Skin of body (tissue), 2 donors: ENCODE results near the gene ACOX1. TPM values are rescaled to one million over a fixed set of nuclear protein-coding genes. Genes with fewer than 3 reads are reported as not detected.

Experiments
- DNase-seq: peaks from one replicate; lab custom pipeline; 2025; lab: John Stamatoyannopoulos, UW
- total RNA-seq: library from RNA; depleted of rRNA; stranded (reverse); fragments of >200 nt; gene quantifications from one replicate; pipeline ENCODE4 v1.2.3, GENCODE V29; 2014

The ACOX1 gene
- total RNA-seq, 1 donor from 2014 or later: 57.9 TPM

DNA sequence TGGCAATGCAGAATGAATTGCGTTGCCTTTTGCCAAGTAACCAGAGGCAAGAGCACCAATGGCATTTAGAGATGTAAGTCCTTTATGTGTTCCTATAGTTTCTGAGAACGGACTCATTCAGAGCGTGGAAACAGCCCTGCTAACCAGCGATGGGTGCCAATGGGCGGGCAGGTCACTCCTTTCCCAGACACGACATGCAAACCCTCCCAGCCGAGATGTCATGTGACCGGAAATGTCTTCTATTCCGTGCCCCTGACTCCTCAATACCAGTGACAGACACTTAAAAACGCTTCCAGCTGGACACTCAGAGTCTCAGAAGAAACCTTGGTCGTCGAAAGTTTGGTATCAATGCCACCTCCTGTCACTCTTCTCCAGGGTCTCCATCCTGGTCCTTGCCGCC is 41.3 kb downstream of the ACOX1 start:
- no peak for DNase-seq

DNA sequence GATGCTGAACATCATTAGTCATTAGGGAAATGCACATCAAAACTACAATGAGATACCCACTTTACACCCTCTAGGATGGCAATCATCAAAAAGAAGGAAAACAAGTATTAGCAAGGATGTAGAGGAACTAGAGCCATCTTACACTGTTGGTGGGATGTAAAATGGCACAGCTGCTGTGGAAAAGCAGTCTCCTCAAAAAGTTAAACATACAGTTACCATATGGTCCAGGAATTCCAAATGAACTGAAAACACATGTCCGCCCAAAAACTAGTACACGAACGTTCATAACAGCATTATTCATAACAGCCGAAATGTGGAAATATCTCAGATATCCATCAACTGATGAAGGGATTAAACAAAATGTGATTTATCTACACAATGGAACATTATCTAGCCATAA is 45.2 kb downstream of the ACOX1 start:
- peak; percentile 89 for DNase-seq

DNA sequence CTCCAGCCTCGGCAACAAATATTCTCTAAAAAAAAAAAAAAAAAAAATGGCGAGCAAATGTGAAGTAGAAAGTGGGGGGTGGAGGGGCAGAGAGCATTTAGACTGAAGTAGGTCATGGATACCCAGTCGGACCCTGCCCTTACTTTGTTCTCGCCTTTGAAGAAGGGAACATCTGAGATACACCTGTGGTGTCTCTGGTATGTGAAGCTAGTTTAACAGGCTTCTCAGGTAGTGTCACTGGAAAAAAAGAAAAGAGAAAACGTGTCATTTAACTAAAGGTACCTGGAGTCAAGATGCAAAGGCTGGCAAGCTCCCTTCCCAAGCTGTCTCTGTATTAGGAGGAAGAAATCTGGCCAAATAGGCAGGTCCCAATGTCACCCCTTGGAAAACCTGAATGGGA is 46.1 kb downstream of the ACOX1 start:
- DNase-seq: no peak

DNA sequence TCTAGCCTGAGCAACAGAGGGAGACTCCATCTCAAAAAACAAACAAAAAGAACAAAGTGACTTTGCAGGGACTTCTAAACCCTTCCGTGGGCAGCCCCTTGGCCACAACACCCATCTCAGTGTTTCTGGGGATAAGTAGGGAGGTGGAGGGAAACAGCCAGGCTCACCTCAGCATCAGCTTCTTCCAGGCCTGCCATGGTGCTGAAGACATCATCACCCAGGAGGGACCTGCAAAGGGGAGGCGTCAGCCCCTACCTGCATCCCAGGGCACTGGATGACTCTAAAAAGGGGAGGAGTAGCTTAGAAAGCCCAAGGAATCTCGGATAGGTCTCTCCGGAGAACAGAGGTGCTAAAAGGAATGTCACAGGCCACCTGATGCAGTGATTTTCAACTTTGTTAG is 47.9 kb downstream of the ACOX1 start:
- DNase-seq: no peak

DNA sequence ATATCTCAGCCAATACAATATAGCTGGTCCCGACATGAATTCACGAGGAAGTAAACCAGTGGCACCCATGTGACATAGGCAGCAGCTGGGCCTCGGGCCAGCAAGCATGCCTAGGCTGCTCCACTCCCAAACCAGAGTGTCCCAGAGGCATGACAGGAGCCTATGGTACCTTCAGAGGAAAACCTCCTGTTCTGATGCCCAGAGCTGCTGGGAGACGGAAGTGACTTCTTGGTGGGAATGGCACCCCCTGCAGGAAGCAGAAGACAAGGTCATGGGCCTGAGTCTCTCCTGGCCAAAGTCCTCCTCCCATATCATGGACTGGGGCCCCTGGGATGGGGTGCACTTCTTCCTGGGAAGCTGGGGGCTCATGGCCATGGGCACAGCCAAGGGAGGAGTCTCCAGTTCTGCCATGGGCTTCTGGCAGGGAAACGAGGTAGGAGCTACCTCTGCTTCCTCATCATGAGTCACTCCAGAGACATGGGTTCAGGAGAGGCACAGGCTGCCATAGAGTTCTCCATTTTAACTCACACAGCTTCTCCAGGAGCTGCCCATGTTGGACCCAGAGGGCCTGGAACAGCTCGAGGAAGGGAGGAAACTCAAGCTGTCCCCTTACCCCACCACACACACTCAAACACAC is 51.6 kb downstream of the ACOX1 start:
- DNase-seq: no peak

DNA sequence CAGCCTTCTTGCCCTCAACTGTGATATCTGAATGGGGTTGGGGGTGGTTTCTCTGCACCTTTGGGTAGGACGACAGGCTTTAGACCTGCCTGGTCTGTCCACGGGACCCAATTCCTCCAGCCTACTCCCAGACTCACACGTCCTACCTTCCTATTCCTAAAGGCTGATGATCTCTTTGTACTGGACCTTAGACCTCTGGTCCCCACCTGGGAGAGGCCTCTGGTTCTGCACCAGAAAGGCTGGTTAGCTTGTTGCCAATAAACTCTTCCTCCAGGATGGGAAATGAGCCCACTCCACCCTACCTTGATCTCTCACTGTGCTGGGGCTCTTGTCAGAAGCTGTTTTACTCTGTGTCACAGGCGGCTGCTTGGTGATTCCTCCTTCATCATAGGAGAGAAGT is 52.5 kb downstream of the ACOX1 start:
- no peak for DNase-seq

DNA sequence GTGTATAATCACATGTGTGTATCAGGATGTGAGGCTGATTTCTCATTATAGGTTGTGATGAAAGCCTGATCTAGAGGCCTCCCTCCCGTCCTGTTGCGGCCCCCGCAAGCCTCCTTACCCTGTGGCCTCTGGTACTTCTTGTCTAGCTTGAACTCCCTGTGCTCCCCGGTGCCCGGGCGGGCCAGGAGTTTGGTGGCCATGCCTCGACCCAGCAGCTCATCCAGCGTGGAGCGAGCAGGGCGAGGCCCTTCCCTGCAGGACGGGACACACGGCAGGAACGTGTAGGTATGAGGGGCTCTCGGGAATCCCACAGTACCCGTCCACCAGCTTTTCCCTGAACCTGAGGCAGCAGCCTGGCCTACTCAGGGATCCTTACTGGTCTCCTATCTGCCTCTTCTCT is 53.1 kb downstream of the ACOX1 start:
- DNase-seq: no peak

DNA sequence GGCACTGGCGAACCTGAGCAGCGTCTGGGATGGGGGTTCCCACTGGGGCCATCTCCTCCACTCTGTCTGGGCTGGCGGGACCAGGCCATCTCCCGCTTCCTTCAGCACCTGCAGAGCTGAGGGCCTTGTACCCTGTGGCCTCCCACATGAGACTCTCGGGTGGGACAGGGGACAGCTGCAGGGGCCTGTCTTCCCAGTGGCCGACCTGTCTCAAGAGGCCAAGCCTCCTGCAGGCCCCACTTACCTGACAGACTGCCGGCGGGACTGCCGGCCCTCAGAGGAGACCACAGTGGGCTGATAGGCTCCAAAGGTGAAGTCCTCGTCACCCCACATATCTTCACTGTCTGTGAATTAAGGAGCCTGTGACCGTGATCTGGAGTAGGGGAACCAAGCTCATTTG is 53.9 kb downstream of the ACOX1 start:
- DNase-seq: no peak

DNA sequence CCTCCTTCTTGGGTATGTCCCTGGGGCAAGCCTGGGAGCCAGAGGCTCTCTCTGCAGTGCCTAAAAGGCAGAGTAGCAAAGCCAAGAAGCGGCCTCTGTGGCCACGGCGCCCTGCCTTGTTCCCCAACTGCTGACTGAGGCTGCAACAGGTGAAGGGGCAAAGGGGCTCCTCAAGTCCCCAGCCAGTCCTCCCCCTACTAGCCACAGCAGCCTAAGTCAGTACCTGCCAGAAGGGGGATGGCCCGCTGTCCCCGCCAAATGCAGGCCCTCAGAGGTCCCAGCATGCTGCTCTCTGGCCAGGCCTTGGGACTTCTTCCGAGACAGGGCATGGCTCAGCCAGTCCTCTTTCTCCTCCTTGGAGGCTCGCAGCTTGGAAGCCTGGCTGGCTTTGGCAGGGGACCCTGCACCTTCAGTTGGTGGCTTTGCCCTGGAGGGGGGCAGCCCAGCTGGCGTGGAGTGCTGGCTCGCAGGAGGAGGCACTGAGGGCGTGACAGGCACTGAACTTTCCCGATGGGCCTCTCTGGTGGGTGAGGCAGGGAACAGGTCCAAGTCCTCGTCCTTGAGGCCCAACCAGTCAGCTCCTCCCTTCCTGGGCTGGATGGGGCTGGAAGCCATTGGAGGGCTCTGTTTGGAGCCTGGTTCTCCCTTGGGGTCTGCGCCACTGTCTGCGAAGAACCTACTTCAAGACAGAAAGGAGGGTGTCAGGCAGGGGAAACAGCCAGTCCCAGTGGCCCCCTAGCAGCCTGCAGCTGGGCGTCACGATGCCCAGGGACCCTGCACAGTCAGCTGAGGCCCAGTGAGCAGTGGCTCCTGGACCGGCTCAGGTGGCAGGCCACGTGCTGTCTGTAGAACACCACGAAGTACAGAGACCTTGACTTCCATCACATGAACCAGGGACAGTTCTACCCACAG is 55.7 kb downstream of the ACOX1 start:
- DNase-seq: no peak

DNA sequence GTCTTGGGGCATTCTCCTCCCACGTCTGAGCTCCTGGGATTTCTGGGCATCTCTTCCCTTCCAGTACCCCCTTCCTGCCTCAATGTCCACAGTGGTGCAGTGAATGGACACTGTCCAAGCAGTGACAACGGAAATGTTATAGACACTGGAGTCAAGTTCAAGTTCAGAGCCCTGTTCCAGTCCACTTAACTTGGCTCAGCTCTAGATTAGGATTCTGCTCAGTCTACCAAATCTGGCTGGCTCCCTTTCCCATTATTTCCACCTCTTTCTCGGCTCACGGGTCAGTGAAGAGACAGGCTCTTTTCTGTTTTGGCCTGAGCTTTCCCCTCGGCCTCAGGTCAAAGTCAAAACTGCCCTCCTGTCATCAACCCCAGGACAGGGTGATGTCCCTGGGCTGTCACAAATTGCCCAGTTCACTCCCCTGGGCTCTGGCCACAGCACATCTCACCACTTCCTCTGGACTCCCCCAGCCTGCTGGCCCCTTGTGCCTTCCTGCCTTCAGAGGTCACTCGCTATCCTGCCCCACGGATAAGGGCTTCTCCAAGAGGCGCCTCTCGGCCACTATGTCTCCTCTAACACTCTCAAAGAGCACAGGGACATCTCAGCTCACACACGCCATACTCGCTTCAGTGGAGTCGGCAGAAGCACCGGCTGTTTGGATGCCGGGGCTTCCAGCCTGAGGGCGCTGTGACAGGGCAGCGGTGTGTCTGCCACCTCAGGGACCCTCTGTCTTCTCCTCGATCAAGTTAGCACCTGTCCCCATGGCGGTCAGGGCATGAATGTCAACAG is 56.6 kb downstream of the ACOX1 start:
- DNase-seq: no peak

DNA sequence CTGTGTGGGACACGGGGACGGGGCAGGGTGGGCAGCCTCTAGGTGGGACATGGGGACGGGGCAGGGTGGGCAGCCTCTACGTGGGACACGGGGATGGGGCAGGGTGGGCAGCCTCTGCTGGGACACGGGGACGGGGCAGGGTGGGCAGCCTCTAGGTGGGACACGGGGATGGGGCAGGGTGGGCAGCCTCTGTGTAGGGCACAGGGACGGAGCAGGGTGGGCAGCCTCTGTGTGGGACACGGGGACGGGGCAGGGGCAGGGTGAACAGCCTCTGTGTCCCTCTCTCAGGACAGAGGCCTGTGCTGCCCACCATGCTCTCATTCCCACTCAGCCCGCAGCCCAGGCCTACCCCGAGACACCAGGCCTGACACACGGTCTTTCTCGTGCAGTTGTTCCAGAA is 57.4 kb downstream of the ACOX1 start:
- DNase-seq: no peak

DNA sequence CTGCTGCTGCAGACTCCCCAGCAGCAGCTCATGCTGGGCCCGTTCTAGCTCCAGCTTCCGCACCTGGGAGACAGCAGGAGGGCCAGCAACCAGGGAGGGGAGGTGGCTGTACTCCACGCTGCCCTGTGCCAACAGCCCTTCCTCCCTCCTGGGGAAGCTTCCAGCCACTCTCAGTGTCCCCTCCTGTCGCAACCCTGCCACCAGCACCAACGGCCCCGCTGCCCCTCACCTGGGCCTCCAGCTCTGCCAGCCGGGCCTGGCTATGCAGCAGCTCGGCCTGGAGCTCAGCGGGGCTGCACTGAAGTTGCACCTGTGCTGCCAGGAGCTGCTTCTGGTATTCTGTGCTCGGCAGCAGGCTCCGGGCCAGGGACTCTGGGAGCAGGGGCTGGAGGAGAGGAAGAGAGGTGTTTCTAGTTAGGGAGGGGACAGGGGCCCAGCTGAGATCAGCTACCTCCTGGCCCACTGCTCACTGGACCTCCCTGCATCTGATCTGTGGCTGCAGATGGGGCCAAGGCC is 58.9 kb downstream of the ACOX1 start:
- no peak for DNase-seq

DNA sequence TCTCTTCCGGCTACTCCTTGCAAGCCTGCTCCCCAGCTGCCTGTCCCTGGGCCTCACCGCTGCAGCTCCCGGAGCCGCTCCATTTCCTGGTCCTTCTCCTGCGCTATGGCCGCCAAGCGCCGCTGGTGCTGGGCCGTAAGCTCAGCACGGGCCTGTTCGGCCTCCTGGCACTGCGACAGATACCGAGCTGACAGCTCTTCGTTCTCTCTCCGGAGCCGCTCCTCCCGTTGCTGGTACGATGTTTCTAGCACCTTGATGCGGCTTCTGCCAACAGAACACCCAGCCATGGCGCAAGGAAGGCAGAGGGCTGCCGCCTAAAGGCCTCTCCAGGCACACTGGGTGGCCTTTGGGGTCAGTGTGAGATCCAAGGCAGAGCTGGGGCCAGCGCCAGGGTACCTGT is 59.4 kb downstream of the ACOX1 start:
- DNase-seq: no peak

DNA sequence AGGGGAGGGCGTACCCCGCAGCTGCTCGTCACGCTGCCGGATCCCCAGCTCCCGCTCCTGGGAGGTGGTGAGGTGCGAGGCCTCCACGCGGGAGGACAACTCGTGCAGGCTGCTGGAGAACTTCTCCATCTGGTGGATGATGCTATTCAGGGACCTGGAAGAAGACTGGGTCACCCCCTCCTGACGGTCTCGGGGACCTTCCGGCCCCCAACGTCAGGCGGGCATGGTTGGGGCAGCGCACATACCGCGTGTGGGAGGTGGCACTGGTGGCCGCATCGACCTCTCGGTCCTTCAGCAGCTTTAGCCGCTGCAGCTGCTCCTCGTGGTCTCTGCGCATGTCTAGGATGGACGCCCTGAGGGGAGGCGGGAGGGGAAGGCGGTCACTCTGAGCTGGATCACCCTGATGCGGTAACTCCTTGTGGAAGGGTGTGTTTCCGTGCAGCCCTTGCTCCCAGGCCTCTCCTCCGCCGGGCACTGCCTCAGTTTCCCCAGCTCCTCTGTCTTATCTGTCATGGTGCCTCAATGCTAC is 61.0 kb downstream of the ACOX1 start:
- no peak for DNase-seq

DNA sequence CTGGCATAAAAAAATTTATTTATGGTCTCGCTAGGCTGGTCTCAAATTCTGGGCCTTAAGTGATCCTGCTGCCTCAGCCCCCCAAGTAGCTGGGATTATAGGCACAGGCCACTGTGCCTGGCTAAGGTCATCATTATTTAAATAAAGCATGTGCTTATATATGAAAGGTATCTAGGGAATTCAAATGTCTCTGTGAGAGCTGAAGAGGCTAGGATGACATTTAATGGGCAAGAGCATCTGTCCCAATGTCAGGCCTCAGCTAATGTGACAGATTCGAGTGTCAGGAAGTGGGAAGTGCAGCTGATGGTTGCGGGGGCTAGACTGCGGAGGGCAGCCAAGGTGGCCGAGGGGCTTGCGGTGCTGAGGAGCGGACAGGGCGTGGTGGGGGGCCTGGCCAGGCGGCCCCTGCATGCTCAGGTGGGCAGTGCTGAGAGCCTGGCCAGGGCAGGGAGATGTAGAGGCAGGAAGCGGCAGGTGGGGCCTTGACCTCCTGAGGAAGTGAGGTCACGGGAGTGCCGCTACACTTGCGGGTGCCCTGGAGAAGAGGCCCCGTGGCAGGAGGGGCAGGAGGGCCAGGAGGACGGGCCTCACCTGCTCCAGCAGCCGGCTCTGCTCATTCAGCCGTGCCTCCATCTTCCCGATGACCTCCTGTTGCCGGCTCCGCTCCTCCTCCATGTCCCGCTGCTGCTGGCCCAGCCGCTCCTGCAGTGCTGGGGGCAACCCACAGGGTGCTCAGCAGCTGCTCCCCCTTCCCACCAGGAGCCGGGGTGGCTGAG is 61.6 kb downstream of the ACOX1 start:
- no peak for DNase-seq

DNA sequence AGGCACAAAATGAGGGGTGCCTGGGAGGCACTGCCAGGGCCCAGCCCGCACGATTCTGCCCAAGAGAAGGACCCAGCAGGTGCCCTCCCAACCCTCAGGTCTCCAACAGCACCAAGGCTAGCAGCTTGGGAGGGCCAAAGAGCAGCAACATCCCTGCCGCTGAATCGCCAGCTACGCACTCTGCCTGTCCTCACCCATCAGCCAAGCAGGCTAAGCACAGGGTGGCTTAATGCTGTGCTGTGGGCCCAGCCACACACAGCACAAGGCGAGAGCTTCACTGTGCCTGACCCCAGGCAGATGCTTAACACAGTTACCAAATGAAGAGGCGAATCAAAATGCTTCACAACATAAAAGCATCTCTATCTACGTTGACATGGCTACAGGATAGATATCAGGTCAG is 63.7 kb downstream of the ACOX1 start:
- DNase-seq: no peak

DNA sequence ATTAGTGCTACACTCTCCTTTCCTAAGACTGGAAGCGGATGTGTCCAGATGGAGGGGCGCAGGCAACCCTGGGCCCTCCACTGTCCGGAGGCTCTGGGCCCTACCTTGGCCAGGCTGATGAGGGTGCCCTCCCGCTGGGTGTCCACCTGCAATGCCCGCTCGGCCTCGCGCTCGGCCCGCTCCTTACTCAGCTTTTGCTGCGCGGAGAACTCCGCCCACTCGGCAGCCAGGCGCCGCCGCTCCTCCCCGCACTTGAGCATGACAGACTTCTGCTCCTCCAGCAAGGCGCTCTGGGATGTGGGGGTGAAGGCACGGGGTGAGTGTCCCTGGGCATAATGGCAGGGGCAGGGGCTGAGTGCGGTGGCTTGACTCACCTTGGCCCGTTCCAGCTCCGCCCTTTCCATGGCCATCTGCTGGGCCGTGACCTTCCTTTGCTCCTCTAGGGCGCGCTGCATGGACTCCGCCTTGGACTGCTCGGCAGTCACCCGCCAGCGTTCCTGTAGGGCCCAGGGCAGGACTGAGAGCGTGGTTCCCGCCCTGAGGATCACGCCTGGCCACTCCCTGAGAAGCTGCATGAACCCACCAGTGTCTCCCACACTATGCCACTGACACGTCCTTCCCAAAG is 64.2 kb downstream of the ACOX1 start:
- no peak for DNase-seq

DNA sequence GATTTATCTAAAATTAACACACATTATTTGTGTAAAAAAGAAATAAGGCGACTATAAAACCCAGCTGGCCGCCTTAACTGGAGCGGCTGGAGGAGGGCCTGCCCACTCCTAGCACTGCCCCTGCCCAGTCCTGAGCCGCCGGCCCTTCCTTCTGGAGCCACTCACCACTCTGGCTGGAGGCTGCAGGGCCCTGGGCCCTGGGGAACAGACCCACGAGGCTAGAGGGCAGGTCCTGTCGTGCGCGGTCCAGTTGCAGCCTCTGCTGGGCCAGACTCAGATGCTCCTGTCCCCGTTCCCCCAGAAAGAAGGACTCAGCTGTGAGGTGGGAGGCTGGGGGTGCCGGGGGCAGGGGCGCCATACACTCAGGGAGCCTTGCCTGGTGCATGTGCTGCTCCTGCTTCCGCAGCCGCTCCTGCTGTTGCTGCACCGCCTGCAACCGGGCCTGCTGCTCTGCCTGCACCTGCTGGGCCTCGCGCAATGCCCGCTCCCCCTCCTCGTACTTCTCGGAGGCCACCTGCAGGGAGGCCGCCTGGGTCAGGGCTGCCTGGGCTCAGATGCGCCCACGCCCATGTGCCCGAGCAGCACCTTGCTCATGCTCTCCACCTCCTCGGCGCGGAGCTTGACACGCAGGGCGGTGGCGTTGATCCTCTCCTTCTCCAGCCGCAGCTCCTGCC is 65.3 kb downstream of the ACOX1 start:
- no peak for DNase-seq

DNA sequence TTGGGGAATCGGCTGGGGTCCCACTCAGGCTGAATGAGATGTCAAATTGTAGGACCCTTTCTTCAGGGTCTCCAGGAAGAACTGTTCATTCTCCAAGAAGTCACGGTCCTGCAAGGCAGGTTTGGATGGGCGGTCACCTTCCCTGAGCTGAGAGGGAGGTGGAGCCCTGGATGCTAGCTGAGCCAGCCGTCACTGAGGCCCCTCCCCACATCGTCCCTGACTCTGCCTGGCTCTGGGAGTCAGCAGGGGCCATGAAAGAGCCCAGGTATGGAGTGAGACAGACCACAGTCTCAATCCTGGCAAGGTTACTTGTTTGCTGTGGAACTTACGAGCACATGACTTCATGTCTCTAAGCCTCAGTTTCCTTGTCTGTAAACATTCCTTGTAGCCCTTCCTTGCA is 68.3 kb downstream of the ACOX1 start:
- DNase-seq: no peak

DNA sequence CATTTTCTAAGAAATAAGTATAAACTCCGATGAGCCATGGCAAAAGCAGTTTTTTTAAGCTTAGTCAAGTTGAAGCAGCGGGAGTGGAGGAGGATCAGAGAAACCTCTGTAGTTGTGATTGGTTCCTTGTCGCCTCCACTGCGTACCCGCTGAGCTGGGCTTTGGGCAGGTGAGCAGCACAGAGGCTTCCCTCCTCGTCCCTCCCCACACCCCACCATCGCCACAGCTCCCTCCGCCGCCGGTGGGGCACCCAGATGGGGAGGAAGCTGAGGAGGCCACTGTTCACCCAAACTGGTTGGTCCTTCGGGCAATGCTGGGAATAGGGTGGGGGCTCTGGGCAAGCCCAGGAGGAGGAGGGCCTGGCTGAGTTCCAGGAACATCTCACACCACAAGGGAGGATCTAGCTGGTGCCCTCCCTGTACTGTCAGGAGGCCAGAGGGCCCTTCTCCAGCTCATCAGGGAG is 69.1 kb downstream of the ACOX1 start:
- DNase-seq: no peak
